ENCODE results near the gene COL26A1. TPM values are rescaled to one million over a fixed set of nuclear protein-coding genes. Genes with fewer than 3 reads are reported as not detected.

The COL26A1 gene
- total RNA-seq, 1 donor from 2014 or later = 7.8 TPM

DNA sequence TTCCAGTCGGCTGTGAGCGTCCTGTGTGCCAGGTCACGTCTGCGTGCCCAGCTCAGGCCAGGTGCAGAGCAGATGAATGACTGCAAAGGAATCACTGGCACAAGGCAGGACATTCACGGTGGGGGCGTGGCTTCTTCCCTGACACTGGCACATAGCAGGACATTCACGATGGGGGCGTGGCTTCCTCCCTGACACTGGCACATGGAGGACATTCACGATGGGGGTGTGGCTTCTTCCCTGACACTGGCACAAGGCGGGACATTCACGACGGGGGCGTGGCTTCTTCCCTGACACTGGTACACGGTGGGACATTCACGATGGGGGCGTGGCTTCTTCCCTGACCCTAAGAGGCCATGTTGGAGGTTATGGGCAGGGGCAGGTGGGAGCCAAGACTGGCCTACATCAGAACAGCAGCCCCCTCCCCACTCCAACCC is 202.1 kb downstream of the COL26A1 start:
- H3K27ac ChIP-seq (ENCODE audit: low read depth, low read length) = no peak overlapping the region
- no peak overlapping the region for H3K9ac ChIP-seq (ENCODE audit: low read depth in 1 of 3, low read length in 3 of 3)
- H3K36me3 ChIP-seq (ENCODE audit: control insufficient read depth in 3 of 3, insufficient read depth in 3 of 3, low read length in 3 of 3) = no peaks in the 10 kb centered on the region
- peaks cover 3 to 15% (median 4%) of the 10 kb centered on the region in 3 donors for H3K4me1 ChIP-seq (ENCODE audit: control insufficient read depth in 3 of 3, insufficient read depth in 3 of 3, low read length in 3 of 3)
- H3K27me3 ChIP-seq (ENCODE audit: control insufficient read depth in 3 of 3, insufficient read depth in 3 of 3, low read length in 3 of 3) = peaks cover 3 to 25% (median 16%) of the 10 kb centered on the region in 3 donors
- H3K9me3 ChIP-seq (ENCODE audit: control insufficient read depth in 3 of 3, low read length in 3 of 3) = no peaks in the 10 kb centered on the region
- peak overlapping the region in 2 of 3 donors; percentile 24 to 45 for H3K4me3 ChIP-seq (ENCODE audit: low read length in 3 of 3)

DNA sequence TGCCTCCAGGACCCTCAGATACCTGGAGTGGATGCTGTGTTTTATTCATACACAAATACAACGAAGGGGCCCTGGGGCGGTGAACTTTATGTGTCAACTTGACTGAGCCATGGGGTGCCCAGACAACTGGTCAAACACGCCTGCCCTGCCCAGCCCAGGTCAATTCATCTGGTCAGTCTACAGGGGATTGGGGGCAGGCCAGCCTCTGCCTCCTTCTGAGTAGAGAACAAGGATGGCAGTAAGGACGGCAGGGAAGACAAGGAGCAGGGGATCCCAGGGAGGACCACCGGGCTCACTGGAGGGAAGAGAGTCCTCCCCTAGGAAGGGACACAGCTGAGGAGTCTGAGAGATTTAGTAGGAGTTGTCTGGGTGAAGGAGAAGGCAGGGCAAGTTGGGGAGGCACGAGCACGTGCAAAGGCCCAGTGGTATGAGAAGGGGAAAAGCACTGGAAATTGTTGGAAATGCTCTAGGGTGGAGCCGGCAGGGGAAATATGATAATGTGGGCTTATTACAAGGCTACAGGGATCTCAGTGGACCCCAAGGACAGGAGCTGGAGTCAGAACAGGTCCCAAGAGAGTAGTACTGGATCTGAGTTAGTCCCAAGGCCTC is 203.0 kb downstream of the COL26A1 start:
- no peak overlapping the region for H3K27ac ChIP-seq (ENCODE audit: low read depth, low read length)

DNA sequence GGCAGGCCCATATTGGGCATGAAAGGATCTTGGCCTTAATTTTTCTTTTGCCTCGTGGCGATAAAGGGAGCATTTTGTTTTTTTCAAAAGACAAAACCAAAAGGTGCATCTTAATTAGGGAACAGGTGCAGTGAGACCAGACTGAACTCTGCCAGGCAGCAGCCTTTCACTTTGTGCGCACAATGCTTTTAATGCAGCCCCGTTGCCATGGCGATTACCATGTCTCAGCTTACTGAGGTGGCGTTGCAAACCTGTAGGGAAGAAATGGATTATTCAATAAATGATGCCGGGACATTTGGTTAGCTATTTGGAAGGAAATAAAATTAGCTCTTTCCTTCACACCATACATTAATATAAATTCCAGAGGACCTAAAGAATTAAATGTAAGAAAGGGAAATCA is 204.6 kb downstream of the COL26A1 start:
- Histone ChIP-seq H3K4me3 (ENCODE audit: low read length in 3 of 3) (no peak overlapping the region), H3K9me3 (ENCODE audit: control insufficient read depth in 3 of 3, low read length in 3 of 3) (peaks cover 0 to 4% (median 0%) of the 10 kb centered on the region in 3 donors), H3K27ac (ENCODE audit: low read depth, low read length) (no peak overlapping the region), H3K27me3 (ENCODE audit: control insufficient read depth in 3 of 3, insufficient read depth in 3 of 3, low read length in 3 of 3) (peaks cover 3 to 20% (median 16%) of the 10 kb centered on the region in 3 donors), H3K36me3 (ENCODE audit: control insufficient read depth in 3 of 3, insufficient read depth in 3 of 3, low read length in 3 of 3) (no peaks in the 10 kb centered on the region), H3K9ac (ENCODE audit: low read depth in 1 of 3, low read length in 3 of 3) (no peak overlapping the region), H3K4me1 (ENCODE audit: control insufficient read depth in 3 of 3, insufficient read depth in 3 of 3, low read length in 3 of 3) (peaks cover 3 to 15% (median 4%) of the 10 kb centered on the region in 3 donors)

More for the DNA sequence above, 203.0 kb downstream of the COL26A1 start:
- no peaks in the 10 kb centered on the region for H3K9me3 ChIP-seq (ENCODE audit: control insufficient read depth in 3 of 3, low read length in 3 of 3)
- H3K27me3 ChIP-seq (ENCODE audit: control insufficient read depth in 3 of 3, insufficient read depth in 3 of 3, low read length in 3 of 3) = peaks cover 3 to 25% (median 16%) of the 10 kb centered on the region in 3 donors
- peaks cover 3 to 15% (median 4%) of the 10 kb centered on the region in 3 donors for H3K4me1 ChIP-seq (ENCODE audit: control insufficient read depth in 3 of 3, insufficient read depth in 3 of 3, low read length in 3 of 3)
- no peaks in the 10 kb centered on the region for H3K36me3 ChIP-seq (ENCODE audit: control insufficient read depth in 3 of 3, insufficient read depth in 3 of 3, low read length in 3 of 3)
- H3K9ac ChIP-seq (ENCODE audit: low read depth in 1 of 3, low read length in 3 of 3) = no peak overlapping the region
- no peak overlapping the region for H3K4me3 ChIP-seq (ENCODE audit: low read length in 3 of 3)

DNA sequence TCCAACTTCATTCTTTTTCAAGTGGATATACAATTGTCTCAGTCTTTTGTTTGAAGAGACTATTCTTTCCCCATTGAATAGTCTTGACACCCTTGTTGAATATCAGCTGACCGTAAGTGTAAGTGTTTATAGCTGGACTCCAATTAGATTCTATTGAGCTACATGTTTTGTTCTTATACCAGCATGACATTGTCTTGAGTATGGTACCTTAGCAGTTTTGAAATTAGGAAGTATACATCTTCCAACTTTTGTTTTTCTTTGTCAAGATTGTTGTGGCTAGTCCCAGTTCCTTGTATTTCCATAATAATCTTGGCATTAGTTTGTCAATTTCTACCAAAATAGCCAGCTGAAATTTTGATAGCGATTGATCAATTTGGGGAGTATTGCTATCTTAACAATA is 209.5 kb downstream of the COL26A1 start:
- Histone ChIP-seq H3K9me3 (ENCODE audit: control insufficient read depth in 3 of 3, low read length in 3 of 3) (peaks cover 0 to 9% (median 0%) of the 10 kb centered on the region in 3 donors), H3K4me3 (ENCODE audit: low read length in 3 of 3) (no peak overlapping the region), H3K36me3 (ENCODE audit: control insufficient read depth in 3 of 3, insufficient read depth in 3 of 3, low read length in 3 of 3) (no peaks in the 10 kb centered on the region), H3K4me1 (ENCODE audit: control insufficient read depth in 3 of 3, insufficient read depth in 3 of 3, low read length in 3 of 3) (no peaks in the 10 kb centered on the region), H3K27me3 (ENCODE audit: control insufficient read depth in 3 of 3, insufficient read depth in 3 of 3, low read length in 3 of 3) (peaks cover 0 to 6% (median 0%) of the 10 kb centered on the region in 3 donors), H3K27ac (ENCODE audit: low read depth, low read length) (no peak overlapping the region), H3K9ac (ENCODE audit: low read depth in 1 of 3, low read length in 3 of 3) (no peak overlapping the region)

GRCh38 chr7:101575168-101575567 is 212.5 kb downstream of the COL26A1 start:
- no peaks in the 10 kb centered on the region for H3K36me3 ChIP-seq (ENCODE audit: control insufficient read depth in 3 of 3, insufficient read depth in 3 of 3, low read length in 3 of 3)
- no peak overlapping the region for H3K9ac ChIP-seq (ENCODE audit: low read depth in 1 of 3, low read length in 3 of 3)
- no peaks in the 10 kb centered on the region for H3K4me1 ChIP-seq (ENCODE audit: control insufficient read depth in 3 of 3, insufficient read depth in 3 of 3, low read length in 3 of 3)
- peaks cover 0 to 9% (median 0%) of the 10 kb centered on the region in 3 donors for H3K9me3 ChIP-seq (ENCODE audit: control insufficient read depth in 3 of 3, low read length in 3 of 3)
- no peak overlapping the region for H3K27ac ChIP-seq (ENCODE audit: low read depth, low read length)
- H3K4me3 ChIP-seq (ENCODE audit: low read length in 3 of 3) = no peak overlapping the region
- H3K27me3 ChIP-seq (ENCODE audit: control insufficient read depth in 3 of 3, insufficient read depth in 3 of 3, low read length in 3 of 3) = no peaks in the 10 kb centered on the region

- H3K36me3 ChIP-seq (ENCODE audit: control insufficient read depth in 3 of 3, insufficient read depth in 3 of 3, low read length in 3 of 3) = no peaks in the 10 kb centered on the region
- H3K27ac ChIP-seq (ENCODE audit: low read depth, low read length) = no peak overlapping the region
- no peak overlapping the region for H3K4me3 ChIP-seq (ENCODE audit: low read length in 3 of 3)
- no peak overlapping the region for H3K9ac ChIP-seq (ENCODE audit: low read depth in 1 of 3, low read length in 3 of 3)
- no peaks in the 10 kb centered on the region for H3K27me3 ChIP-seq (ENCODE audit: control insufficient read depth in 3 of 3, insufficient read depth in 3 of 3, low read length in 3 of 3)
- peaks cover 0 to 9% (median 0%) of the 10 kb centered on the region in 3 donors for H3K9me3 ChIP-seq (ENCODE audit: control insufficient read depth in 3 of 3, low read length in 3 of 3)
- no peaks in the 10 kb centered on the region for H3K4me1 ChIP-seq (ENCODE audit: control insufficient read depth in 3 of 3, insufficient read depth in 3 of 3, low read length in 3 of 3)
Measured at GRCh38 chr7:101575721-101576120, 213.0 kb downstream of the COL26A1 start.

DNA sequence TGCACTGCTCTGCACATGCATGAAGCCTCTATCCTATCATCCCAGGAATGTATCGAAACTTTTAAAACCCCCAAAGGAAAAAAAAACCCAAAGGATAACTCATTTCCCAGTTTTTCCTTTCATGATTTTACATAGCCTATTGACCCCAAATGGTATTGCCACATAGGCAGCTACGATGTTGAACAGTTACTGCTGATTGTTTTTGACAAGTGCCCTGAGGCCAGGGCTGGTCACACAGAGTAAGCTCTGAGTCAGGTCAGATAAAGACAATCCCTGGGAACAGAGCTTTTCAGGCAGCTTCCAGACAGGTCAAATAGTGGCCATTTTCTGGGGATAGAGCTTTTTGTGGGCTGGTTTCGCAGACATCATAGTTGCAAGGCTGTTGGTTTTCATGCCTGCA is 214.3 kb downstream of the COL26A1 start:
- Histone ChIP-seq H3K9me3 (ENCODE audit: control insufficient read depth in 3 of 3, low read length in 3 of 3) (peaks cover 0 to 6% (median 0%) of the 10 kb centered on the region in 3 donors), H3K4me3 (ENCODE audit: low read length in 3 of 3) (no peak overlapping the region), H3K9ac (ENCODE audit: low read depth in 1 of 3, low read length in 3 of 3) (no peak overlapping the region), H3K4me1 (ENCODE audit: control insufficient read depth in 3 of 3, insufficient read depth in 3 of 3, low read length in 3 of 3) (no peaks in the 10 kb centered on the region), H3K36me3 (ENCODE audit: control insufficient read depth in 3 of 3, insufficient read depth in 3 of 3, low read length in 3 of 3) (no peaks in the 10 kb centered on the region), H3K27ac (ENCODE audit: low read depth, low read length) (no peak overlapping the region), H3K27me3 (ENCODE audit: control insufficient read depth in 3 of 3, insufficient read depth in 3 of 3, low read length in 3 of 3) (no peaks in the 10 kb centered on the region)

GRCh38 chr7:101578552-101578951 is 215.9 kb downstream of the COL26A1 start:
- no peaks in the 10 kb centered on the region for H3K27me3 ChIP-seq (ENCODE audit: control insufficient read depth in 3 of 3, insufficient read depth in 3 of 3, low read length in 3 of 3)
- no peaks in the 10 kb centered on the region for H3K36me3 ChIP-seq (ENCODE audit: control insufficient read depth in 3 of 3, insufficient read depth in 3 of 3, low read length in 3 of 3)

GRCh38 chr7:101580596-101580995 is 217.9 kb downstream of the COL26A1 start:
- Histone ChIP-seq H3K36me3 (ENCODE audit: control insufficient read depth in 3 of 3, insufficient read depth in 3 of 3, low read length in 3 of 3) (no peaks in the 10 kb centered on the region), H3K4me3 (ENCODE audit: low read length in 3 of 3) (no peak overlapping the region), H3K4me1 (ENCODE audit: control insufficient read depth in 3 of 3, insufficient read depth in 3 of 3, low read length in 3 of 3) (no peaks in the 10 kb centered on the region), H3K9me3 (ENCODE audit: control insufficient read depth in 3 of 3, low read length in 3 of 3) (peaks cover 0 to 3% (median 0%) of the 10 kb centered on the region in 3 donors), H3K27me3 (ENCODE audit: control insufficient read depth in 3 of 3, insufficient read depth in 3 of 3, low read length in 3 of 3) (no peaks in the 10 kb centered on the region), H3K27ac (ENCODE audit: low read depth, low read length) (no peak overlapping the region), H3K9ac (ENCODE audit: low read depth in 1 of 3, low read length in 3 of 3) (no peak overlapping the region)

More at GRCh38 chr7:101578552-101578951, 215.9 kb downstream of the COL26A1 start:
- Histone ChIP-seq H3K9me3 (ENCODE audit: control insufficient read depth in 3 of 3, low read length in 3 of 3) (peaks cover 0 to 3% (median 0%) of the 10 kb centered on the region in 3 donors), H3K9ac (ENCODE audit: low read depth in 1 of 3, low read length in 3 of 3) (no peak overlapping the region), H3K4me1 (ENCODE audit: control insufficient read depth in 3 of 3, insufficient read depth in 3 of 3, low read length in 3 of 3) (no peaks in the 10 kb centered on the region), H3K27ac (ENCODE audit: low read depth, low read length) (no peak overlapping the region), H3K4me3 (ENCODE audit: low read length in 3 of 3) (no peak overlapping the region)

GRCh38 chr7:101581891-101582290 is 219.2 kb downstream of the COL26A1 start:
- Histone ChIP-seq H3K4me1 (ENCODE audit: control insufficient read depth in 3 of 3, insufficient read depth in 3 of 3, low read length in 3 of 3) (no peaks in the 10 kb centered on the region), H3K36me3 (ENCODE audit: control insufficient read depth in 3 of 3, insufficient read depth in 3 of 3, low read length in 3 of 3) (no peaks in the 10 kb centered on the region), H3K27me3 (ENCODE audit: control insufficient read depth in 3 of 3, insufficient read depth in 3 of 3, low read length in 3 of 3) (no peaks in the 10 kb centered on the region), H3K9ac (ENCODE audit: low read depth in 1 of 3, low read length in 3 of 3) (no peak overlapping the region), H3K27ac (ENCODE audit: low read depth, low read length) (no peak overlapping the region), H3K4me3 (ENCODE audit: low read length in 3 of 3) (no peak overlapping the region), H3K9me3 (ENCODE audit: control insufficient read depth in 3 of 3, low read length in 3 of 3) (peaks cover 0 to 3% (median 0%) of the 10 kb centered on the region in 3 donors)
